GM21825 (cell line): ENCODE data around the gene ITIH4.

ENCODE experiments used
- ATAC-seq: cut with Tn5 transposase; IDR thresholded peaks from one replicate; pipeline ENCODE4 v1.9.1; 2021; ENCODE audit warnings: mild to moderate bottlenecking, moderate library complexity; ENCODE audit not compliant: unreplicated experiment

The ITIH4 gene

GRCh38 chr3:52830535-52831258, at the start of gene ITIH4:
Gene ITIH4 (minus strand): TSS chr3:52830672. CDS start chr3:52830642, 30 bp downstream.
- no peak for ATAC-seq

GRCh38 chr3:52880047-52880446, 49.6 kb upstream of the ITIH4 start:
- no peak for ATAC-seq

GRCh38 chr3:52879581-52879980, 49.1 kb upstream of the ITIH4 start:
- ATAC-seq = no peak

GRCh38 chr3:52879090-52879489, 48.6 kb upstream of the ITIH4 start:
- no peak for ATAC-seq

GRCh38 chr3:52877085-52877484, 46.6 kb upstream of the ITIH4 start:
- no peak for ATAC-seq

GRCh38 chr3:52874864-52875587, 44.6 kb upstream of the ITIH4 start:
- no peak for ATAC-seq

GRCh38 chr3:52874160-52874701, 43.8 kb upstream of the ITIH4 start:
- ATAC-seq = no peak

GRCh38 chr3:52873433-52874159, 43.1 kb upstream of the ITIH4 start:
- ATAC-seq = no peak

- ATAC-seq = no peak
Observed at GRCh38 chr3:52872245-52872644, 41.8 kb upstream of the ITIH4 start.

- ATAC-seq = no peak
Observed at GRCh38 chr3:52871761-52872160, 41.3 kb upstream of the ITIH4 start.

- ATAC-seq = no peak
Observed at GRCh38 chr3:52870471-52870870, 40.0 kb upstream of the ITIH4 start.

- no peak for ATAC-seq
Observed at GRCh38 chr3:52866427-52866826, 36.0 kb upstream of the ITIH4 start.

GRCh38 chr3:52865994-52866393, 35.5 kb upstream of the ITIH4 start:
- no peak for ATAC-seq

- no peak for ATAC-seq
Observed at GRCh38 chr3:52860424-52860768, 29.9 kb upstream of the ITIH4 start.

- no peak for ATAC-seq
Observed at GRCh38 chr3:52859686-52860423, 29.4 kb upstream of the ITIH4 start.

- no peak for ATAC-seq
Observed at GRCh38 chr3:52857864-52858263, 27.4 kb upstream of the ITIH4 start.

- ATAC-seq = no peak
Observed at GRCh38 chr3:52857133-52857532, 26.7 kb upstream of the ITIH4 start.

- ATAC-seq = no peak
Observed at GRCh38 chr3:52856666-52857065, 26.2 kb upstream of the ITIH4 start.

- ATAC-seq = no peak
Observed at GRCh38 chr3:52854013-52854412, 23.5 kb upstream of the ITIH4 start.

- no peak for ATAC-seq
Observed at GRCh38 chr3:52852419-52852818, 21.9 kb upstream of the ITIH4 start.

- ATAC-seq = no peak
Observed at GRCh38 chr3:52851348-52851747, 20.9 kb upstream of the ITIH4 start.
